IMR-90 (cell line): ENCODE results near the gene FBXL16.

Experiments
- BHLHE40 ChIP-seq: fragments of 150-350 bp; IDR thresholded peaks from 2 replicates; pipeline ENCODE4 v1.6.1; 2016; ENCODE audit warnings: mild to moderate bottlenecking, low read depth, low read length
- FOS ChIP-seq: fragments of 150-350 bp; IDR thresholded peaks from 2 replicates; pipeline ENCODE4 v1.6.1; 2016; ENCODE audit warnings: low read depth, low read length
- POLR2A ChIP-seq: IDR thresholded peaks from 2 replicates; pipeline ENCODE4 v1.6.1; 2012; ENCODE audit warnings: mild to moderate bottlenecking, low read depth, low read length
- TF ChIP-seq, protein P1 (sequence below): conservative IDR thresholded peaks from 2 replicates; pipeline ENCODE4 v1.5.1; 2012; ENCODE audit warnings: mild to moderate bottlenecking, low read depth, low read length, improper control_type of control experiment
- TF ChIP-seq, protein P2 (sequence below): fragments of 150-350 bp; IDR thresholded peaks from 2 replicates; pipeline ENCODE4 v1.6.1; 2017; ENCODE audit warnings: mild to moderate bottlenecking, antibody characterized with exemption, low read length, low read depth

- TF ChIP-seq BHLHE40 = no peak
- TF ChIP-seq FOS = no peak
- no peak for TF ChIP-seq POLR2A
- TF ChIP-seq, protein P1, sequence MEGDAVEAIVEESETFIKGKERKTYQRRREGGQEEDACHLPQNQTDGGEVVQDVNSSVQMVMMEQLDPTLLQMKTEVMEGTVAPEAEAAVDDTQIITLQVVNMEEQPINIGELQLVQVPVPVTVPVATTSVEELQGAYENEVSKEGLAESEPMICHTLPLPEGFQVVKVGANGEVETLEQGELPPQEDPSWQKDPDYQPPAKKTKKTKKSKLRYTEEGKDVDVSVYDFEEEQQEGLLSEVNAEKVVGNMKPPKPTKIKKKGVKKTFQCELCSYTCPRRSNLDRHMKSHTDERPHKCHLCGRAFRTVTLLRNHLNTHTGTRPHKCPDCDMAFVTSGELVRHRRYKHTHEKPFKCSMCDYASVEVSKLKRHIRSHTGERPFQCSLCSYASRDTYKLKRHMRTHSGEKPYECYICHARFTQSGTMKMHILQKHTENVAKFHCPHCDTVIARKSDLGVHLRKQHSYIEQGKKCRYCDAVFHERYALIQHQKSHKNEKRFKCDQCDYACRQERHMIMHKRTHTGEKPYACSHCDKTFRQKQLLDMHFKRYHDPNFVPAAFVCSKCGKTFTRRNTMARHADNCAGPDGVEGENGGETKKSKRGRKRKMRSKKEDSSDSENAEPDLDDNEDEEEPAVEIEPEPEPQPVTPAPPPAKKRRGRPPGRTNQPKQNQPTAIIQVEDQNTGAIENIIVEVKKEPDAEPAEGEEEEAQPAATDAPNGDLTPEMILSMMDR = no peak
- TF ChIP-seq, protein P2, sequence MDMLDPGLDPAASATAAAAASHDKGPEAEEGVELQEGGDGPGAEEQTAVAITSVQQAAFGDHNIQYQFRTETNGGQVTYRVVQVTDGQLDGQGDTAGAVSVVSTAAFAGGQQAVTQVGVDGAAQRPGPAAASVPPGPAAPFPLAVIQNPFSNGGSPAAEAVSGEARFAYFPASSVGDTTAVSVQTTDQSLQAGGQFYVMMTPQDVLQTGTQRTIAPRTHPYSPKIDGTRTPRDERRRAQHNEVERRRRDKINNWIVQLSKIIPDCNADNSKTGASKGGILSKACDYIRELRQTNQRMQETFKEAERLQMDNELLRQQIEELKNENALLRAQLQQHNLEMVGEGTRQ = no peak
Observed at GRCh38 chr16:750485-750884, 44.9 kb upstream of the FBXL16 start.
